Spleen (tissue), 7 donors: Measurements from ENCODE around the gene MYCN.

Experiments
- POLR2A ChIP-seq, 3 donors: fragments of 450-650 bp; IDR thresholded peaks; one replicate each; pipeline ENCODE4 v1.5.1; 2017; ENCODE audit warnings: antibody characterized with exemption in 3 of 3, mild to moderate bottlenecking in 1 of 3
- TF ChIP-seq, protein P1 (sequence below), 11 experiments: fragments of 200-600 bp in 7 of 11; fragments of 450-650 bp in 4 of 11; sonication (generic) in 4 of 11; IDR thresholded peaks in 8 of 11; conservative IDR thresholded peaks in 3 of 11; 1 replicate in 7 of 11; 2 replicates in 4 of 11; pipeline versions ENCODE4 v1.4.0 to v1.8.0; 2016 to 2021; ENCODE audit warnings: antibody characterized with exemption in 11 of 11, inconsistent platforms in 4 of 11, mild to moderate bottlenecking in 1 of 11
- donor health status: DM: no; HTN: no; CAD: no; lungs with moderate emphysema.
- donor health status: DM: no; HTN: no; CAD: no.
- donor health status: DM: no; HTN: no; CAD: no.

DNA sequence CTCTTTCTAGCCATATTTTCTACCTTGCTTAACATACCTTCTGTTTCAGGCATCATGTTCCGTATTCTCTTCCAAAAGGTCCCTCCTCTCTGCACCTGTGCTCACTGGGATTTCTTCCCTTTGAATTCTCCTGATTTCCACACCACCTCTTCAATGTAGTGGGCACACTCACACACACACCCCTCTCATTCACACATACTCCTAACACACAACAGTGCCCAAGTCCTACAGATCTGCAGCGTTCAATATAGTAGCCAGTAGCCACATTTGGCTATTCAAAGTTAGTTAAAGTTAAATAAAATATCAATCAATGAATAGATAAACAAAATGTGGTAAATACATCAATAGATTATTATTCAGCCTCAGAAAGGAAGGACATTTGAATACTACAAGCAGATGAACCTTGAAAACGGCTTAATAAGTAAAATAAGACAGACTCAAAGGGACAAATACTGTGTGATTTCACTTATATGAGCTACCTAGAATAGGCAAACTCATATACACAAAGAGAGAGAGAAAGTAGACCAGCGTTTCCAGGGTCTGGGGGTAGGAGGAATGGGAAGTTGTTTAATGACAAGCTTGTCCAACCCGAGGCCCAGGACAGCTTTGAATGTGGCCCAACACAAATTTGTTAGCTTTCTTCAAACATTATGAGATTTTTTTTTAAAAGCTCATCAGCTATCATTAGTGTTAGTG, 34.4 kb downstream of the MYCN start:
- TF ChIP-seq POLR2A (IDR thresholded peaks at IDR 0.05), result no peak
- TF ChIP-seq, protein P1, sequence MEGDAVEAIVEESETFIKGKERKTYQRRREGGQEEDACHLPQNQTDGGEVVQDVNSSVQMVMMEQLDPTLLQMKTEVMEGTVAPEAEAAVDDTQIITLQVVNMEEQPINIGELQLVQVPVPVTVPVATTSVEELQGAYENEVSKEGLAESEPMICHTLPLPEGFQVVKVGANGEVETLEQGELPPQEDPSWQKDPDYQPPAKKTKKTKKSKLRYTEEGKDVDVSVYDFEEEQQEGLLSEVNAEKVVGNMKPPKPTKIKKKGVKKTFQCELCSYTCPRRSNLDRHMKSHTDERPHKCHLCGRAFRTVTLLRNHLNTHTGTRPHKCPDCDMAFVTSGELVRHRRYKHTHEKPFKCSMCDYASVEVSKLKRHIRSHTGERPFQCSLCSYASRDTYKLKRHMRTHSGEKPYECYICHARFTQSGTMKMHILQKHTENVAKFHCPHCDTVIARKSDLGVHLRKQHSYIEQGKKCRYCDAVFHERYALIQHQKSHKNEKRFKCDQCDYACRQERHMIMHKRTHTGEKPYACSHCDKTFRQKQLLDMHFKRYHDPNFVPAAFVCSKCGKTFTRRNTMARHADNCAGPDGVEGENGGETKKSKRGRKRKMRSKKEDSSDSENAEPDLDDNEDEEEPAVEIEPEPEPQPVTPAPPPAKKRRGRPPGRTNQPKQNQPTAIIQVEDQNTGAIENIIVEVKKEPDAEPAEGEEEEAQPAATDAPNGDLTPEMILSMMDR (IDR thresholded peaks at IDR 0.05 in 8 of 11, conservative IDR thresholded peaks at IDR 0.05 in 3 of 11), result no peak
